HG03575 (cell line): ENCODE measurements around the gene FOXO1.

Experiments used
- ATAC-seq: cut with Tn5 transposase; IDR thresholded peaks from one replicate; pipeline ENCODE4 v1.9.1; 2021; ENCODE audit not compliant: unreplicated experiment, insufficient number of reproducible peaks, low FRiP score; ENCODE audit errors: extremely low read depth

The FOXO1 gene

DNA sequence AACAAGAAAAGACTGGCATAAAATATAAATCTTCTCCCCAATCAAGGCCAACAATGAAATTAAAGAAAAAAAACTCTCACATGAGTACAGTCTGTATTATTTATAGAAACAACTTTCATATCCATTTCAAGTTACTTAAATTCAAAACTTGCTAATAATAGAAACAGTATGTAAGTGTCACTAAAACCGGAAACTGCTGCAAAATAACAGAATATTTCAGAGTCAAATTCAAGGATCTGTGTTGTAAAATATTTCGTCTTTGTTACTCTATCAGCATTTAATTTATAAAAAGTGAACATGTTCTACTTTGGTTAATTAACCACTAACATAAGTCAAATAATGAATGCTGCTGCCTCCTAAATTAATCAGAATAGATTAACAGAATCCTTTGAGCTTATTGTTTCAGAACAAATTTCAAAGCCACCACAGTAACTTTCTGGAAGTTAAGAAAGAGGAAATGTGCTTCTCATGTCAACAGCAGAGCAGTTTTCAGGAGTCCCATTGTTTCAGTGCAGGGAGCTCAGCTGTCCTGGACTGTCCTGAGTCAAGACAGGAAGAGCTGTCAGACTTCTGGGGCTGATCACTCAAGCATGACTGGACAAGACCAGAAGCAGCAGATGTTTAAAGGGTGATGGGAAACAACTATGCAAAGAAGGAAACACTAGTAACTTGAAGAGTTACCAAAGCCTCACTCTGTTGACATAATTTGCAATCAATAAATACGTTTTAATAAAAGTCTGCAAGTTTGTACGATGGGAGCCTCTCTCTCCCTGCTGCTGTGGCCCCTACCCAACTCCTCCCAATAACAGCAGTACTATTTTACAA, 76.9 kb downstream of the FOXO1 start:
- peak; percentile 44 for ATAC-seq

DNA sequence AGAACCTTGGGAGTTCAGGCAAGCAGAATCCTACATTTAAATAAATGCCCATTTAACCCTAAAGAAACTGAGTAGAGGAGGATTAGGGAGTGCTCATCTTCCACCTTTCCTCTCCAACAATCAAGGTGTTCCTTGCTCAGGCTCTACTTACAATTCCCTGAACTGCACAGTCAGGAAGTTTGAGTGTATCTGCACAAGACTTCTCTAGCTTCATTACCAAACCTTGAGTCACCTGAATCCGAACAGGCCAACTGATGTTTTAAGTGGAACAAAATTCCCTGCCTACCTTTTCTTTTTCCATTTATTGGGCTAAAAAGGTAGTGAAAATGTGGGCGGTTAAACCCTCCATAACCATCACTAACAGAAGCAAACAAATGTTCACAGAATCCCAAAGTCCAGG, 78.3 kb downstream of the FOXO1 start:
- ATAC-seq: no peak

DNA sequence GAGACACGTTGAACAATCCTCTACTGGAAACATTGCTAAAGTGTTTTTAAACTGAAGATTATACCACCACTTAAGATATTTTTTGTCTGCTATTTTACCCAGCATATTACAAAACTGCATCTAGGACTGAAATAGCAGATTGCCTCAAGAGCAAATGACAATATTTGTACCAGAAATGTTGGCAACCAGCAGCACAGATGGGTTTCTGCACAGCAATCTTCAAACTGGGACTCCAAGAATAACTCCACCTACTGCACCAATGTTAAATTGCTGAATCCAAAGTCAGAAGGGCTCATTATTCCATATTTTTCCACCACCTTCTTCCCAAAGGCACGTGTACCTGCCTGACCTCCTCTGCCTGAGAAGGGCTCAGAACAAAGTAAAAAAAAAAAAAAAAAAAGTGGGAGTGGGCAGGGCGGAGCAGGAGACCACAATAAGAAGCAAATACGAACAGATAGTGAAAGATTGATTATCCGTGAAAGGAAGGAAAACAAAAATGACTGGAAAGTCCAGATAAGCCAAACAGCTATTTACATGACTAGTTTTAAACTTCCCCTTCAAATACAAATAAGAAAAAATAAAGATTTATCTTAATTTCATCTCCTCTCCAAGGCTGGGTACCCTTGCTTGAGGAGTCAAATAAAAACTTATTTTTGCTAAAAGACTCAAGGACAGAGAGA, 79.4 kb downstream of the FOXO1 start:
- ATAC-seq: no peak

DNA sequence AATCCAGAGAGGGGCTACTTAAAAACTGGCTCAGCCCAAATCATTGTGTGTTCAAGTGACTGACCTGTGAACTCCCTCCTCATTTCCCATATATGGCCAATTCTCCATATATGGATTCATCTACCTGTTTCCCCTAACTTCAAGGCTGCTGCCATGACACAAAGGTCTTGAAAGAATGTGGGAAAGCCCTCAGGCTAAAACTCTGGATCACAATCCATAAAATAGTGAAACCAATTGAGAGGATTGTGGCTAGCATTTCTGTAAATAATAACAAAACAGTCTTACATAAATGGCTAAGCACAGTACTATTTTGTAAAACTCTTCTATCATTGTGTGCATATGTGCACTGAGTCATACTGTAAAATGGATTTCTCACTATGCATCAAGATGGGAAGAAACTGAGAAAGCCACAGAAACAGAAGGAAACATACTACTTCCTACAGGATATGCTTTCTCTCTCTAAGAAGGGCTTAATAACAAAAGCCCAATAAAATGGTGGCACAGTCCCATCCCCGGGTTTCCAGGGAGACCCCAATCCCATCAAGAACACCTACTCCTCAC, 80.5 kb downstream of the FOXO1 start:
- ATAC-seq: no peak

DNA sequence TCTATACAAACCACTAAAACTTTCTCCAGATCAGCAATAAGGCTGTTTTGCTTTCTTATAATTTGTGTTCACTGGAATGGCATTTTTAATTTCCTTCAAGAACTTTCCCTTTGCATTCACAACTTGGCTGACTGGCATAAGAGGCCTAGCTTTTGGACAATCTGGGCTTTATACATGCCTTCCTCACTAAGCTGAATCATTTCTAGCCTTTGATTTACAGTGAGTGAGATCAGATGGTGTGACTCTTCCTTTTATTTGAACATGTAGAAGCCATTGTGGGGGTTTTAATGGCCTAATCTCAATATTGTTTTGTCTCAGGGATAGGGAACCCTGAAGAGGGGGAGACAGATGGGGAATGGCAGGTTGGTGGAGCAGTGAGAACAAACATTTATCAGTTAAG, 82.7 kb downstream of the FOXO1 start:
- no peak for ATAC-seq

DNA sequence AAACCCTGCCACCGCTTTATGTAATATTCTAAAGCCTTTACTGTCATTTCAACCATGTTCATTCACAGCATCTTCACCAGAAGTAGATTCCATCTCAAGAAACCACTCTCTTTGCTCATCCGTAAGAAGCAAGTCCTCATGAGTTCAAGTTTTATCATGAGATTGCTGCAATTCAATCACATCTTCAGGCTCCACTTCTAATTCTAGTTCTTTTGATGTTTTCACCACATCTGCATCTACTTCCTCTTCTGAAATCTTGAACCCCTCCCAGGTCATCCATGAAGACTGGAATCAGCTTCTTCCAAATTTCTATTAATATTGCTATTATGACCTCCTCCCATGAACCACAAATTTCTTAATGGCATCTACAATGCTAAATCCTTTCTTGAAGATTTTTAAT, 83.9 kb downstream of the FOXO1 start:
- no peak for ATAC-seq

DNA sequence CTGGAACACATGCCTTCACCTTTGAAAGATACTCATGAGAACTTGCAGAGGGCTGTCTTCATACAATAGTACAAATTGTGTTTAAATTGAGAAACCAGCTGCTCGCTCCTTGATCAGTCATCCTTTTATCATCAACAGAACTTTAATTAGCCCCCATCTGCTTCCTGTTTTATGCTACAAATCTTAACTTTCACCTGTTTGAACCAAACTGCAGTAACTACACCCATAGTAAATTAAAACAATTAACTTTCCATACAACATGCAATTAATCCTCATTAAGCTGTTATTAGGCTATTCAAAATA, 85.2 kb downstream of the FOXO1 start:
- ATAC-seq: no peak

DNA sequence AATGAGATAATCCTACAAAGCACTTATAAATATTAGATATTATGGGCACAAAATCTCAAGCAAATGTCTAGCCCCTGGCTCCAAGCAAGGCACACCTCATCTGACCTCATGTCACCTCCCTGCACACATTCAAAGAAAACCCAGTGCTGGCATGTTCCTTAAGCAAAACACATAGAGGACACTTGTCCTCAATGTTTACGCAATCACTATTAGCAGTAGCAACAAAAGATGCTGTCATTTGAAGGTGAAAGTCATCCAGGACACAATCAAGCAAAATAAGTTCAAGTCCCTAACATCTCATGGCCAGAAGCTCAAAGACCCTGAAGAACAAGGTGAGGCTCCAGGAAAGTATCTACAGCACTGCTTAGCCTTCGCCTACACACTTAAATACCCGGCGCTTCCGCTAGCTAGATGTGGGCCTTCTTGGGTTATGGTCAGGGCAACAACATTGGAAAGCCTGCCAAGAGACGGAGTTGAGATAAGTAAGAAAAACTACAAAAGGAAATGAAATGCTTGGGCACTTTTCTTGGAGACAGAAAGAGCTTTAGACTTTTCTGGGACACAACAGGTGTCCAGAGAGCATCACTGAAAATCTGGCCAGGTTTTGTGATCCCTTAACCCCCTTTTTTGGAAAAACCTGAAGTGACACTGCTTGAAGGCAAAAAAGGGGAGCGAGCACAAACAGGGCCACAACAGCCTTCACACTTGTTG, 85.7 kb downstream of the FOXO1 start:
- ATAC-seq: no peak

DNA sequence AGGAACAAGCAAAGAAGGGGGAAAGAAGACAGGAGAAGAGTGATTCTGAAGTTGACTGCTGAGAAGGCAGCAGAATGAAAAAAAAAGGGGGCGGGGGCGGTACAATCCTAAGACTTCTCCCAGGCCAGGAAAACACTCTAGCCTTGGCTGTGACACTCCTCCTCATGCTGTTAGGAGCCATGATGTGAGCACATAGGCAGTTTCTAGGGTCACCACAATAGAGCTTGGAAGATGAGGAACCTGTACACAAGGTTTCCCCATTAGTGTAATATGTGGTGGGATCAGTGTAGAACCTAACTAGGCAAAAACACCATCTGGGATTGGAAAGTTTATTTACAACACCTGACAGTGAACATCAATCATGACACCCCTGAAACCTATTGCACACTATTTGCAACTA, 86.9 kb downstream of the FOXO1 start:
- no peak for ATAC-seq

DNA sequence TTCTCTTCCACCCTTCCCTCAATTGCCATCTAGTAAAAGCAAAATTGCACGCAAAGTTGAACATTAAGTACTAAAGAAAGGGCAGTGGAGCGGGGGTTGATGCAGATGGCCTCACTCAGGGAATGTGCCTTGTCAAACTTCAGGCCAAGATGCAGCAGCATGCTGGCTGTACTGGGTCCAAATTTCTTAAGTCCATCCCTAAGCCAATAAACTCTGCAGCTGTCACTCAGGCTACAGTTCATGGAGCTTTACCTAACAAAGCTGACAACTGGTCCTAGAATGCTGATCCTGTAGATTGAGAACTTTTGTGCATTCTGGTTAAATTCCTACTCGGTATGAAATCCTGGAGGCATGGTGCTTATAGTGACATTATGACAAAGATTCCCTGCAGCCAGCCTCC, 88.4 kb downstream of the FOXO1 start:
- ATAC-seq: no peak

DNA sequence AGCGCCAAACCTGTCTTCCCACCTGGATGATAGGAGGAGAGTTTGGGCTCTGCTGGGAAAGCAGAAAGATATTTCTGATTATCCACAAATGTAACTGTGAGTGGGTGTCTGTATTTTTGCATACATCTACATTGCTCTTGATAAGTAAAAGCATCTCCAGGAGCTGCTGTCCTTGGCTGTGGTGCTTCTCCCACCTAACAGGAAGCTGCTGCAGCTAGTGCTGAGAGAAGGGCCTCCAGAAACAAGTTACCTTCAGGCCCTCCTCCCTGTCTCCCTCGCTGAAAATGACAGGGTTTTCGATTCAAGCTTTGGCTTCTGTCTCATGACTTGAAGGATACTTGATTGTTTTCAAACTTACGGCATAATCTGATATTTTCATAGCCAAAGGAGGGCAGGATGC, 90.1 kb downstream of the FOXO1 start:
- no peak for ATAC-seq

DNA sequence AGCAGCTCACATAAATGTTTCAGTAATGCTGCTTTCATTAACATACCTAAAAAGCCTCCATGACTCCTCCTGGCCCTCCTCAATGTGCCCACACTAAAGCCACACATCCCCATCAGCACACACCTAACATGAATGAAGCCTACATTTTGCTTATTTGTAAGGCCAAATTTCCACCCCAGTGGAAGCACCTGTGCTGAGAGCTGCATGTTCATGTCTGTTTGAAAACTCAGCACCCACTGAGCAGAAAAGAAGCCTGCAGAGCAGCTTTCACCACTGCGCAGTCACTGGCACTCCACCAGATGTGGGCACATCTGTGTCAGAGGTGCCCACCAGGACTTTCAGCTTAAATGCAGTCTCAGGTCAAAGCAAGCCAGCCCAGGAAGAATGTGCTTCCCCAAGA, 93.5 kb downstream of the FOXO1 start:
- no peak for ATAC-seq

DNA sequence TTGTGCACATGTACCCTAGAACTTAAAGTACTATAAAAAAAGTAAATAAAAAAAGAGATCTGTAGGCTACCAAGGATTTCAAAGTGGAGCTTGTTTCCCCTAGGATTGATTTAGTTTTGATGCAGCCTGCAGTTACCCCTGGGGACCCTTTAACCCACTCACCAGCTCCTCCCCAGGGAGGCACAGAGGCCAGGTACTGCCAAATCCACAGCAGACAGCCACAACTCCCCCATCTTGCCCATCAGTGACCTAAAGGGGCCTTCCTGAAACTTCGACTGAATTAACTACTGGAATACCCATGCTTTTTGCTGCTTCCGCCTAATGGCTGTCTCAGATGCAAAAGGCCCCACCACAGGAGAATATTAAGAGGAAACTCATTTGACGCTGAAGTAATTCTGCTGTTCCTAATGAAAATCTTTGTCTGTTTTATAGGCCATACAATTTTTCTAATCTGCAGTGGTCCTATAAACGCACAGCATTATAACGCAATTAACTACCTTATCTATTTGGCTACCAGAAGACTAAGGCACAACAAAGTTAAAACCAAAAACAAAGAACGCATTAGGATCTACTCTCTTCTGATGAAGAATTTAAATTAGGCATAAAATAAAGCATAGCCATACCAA, 95.0 kb downstream of the FOXO1 start:
- ATAC-seq: no peak

DNA sequence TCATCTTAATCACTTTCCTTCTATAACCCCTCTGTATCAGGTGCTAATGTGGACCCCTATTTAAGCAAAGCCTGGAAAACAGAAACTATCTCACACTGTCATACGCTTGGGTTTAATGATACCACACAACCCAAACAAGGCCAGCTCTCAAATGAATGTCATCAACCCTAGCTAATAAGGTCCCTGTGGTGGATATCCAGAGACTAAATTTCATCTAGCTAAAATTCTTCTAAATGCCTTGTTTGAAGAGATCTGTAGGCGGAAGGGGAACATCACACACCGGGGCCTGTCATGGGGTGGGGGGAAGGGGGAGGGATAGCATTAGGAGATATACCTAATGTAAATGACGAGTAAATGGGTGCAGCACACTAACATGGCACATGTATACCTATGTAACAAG, 95.5 kb downstream of the FOXO1 start:
- no peak for ATAC-seq

DNA sequence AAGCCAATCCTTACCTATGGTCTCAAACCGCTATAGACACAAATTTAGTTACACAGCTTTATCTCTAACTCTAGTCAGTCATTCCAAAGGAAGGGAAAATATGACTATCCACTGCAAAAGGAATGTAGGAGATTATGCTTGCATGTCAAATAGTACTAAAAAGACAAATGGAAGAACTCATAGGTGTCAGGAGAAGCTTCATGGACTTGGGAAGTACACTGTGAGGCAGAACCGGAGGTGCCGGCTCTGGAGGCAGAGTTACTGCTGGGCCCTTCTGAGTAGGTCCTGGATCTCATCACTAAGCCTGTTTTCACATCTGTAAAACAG, 97.5 kb downstream of the FOXO1 start:
- no peak for ATAC-seq

DNA sequence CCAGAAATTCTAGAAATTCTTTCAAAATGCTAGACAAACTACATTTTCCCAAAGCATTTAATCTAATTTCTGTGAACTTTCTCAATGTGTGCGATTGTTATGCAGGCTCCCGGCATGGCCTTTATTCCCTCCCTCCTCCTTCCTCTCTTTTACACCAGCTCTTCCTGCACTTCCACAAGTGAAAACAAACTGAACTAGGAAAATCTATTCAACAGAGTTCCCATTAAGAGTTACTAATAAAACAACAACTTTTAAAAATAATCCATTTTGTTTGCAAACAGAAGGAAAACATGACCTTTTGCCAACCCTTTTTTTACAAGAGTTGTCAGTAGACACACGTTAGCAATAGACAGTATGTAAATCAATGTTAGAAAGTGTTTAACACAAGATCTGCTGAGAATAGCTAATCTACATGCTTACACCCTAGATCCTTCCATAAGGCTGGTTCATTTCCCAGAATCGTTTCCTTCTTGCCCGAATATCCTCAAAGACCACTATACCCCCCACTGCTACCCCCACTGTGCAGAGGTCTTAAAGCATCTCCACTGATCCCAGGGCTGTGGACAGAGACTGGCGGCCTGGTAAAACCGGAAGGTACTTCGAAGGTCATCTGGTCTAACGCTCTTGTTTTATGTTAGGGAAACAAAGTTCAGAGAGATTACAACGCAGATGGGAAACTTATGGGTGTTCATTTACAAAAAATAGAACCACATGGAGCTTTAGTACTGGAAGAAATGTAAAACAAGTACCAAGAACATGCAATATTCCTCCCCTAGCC, 98.0 kb downstream of the FOXO1 start:
- no peak for ATAC-seq

DNA sequence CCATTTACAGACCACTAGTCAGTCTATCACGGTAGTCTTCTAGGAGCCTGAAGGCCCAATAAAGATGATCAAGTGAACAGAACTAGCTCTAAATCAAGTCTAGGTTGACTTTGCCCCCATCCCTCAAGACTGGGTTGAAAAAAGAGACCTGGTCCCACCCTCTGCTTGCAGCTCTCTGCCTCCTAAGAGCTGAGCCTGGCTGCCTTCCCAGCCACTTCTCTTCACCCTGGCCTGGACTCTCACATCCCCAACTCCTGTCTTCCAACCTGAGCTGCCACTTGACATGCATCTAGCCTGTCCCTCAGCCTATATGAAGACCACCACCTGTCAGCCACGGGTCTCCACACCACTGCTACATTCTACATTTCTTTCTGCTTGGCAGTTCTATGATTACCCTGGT, 99.6 kb downstream of the FOXO1 start:
- ATAC-seq: no peak

DNA sequence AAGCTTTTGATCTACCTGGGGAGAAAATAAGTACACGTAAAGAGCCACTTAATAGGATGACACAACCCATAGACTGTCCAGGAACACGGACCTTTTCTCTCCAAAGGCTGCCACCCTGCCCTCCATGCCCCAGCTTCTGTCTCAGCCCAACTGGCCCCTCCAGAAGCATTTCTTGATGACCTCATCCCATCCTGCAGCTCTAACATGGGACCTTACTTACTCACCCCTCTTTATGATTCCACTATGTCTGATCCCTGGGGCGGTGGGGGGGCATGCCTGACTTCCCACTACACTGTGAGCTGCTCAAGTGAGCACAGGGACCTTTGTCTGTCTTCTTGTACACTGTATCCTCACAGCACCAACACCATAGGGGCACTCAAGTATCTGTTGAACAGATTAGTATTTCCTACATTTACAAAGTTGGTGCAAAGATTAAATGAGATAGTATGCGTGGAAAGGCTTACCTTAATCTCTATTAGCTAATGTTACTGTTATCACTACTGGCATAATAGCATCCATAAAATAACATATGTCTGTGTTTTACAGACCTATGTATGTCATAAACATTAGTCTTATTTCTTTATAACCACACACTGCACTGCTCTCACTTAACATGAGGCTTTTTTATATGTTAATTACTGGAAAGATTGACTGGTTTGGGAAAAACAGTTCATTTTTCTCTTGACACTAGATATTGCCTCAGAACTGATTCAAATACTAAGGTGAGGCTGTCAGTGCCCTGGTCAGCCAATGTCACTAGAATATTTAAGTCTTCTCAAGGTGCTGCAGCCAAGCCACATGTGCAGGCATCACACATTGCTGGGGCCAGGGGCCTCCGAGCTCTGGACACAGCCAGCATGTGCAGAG, 100.9 kb downstream of the FOXO1 start:
- no peak for ATAC-seq
